Peyer's patch (tissue), 4 donors: ENCODE data around the gene TEX35.

Source experiments
- CTCF ChIP-seq, 6 experiments: fragments of 450-650 bp in 4 of 6; fragments of 200-600 bp in 2 of 6; sonication (generic) in 1 of 6; IDR thresholded peaks; one replicate each; pipeline ENCODE4 v1.5.1; 2017 to 2019; ENCODE audit warnings: antibody characterized with exemption in 6 of 6, mild to moderate bottlenecking in 3 of 6, moderate library complexity in 1 of 6
- POLR2A ChIP-seq, 2 donors: fragments of 450-650 bp; IDR thresholded peaks; one replicate each; pipeline ENCODE4 v1.5.1; 2017; ENCODE audit warnings: antibody characterized with exemption in 2 of 2, mild to moderate bottlenecking in 2 of 2, moderate library complexity in 2 of 2

DNA sequence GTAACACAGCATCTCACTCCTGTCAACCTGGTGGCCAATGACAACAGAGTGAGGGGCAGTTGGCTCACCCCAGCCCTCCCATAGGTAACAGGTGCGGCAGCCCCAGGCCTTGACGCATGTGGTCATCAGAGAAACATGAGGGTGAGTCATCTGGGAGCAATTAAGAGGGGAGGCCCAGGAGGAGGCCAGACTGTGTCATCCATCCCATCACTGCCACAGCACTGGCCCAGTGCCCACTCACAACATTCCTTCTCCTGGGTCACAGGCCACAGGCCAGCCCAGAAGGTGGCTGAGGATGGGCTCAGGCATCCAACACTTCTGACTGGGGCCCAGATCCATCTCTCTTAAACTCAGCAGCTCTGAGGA lies 17.1 kb downstream of the TEX35 start:
- no peak for TF ChIP-seq CTCF (IDR thresholded peaks at IDR 0.05)
- TF ChIP-seq POLR2A (IDR thresholded peaks at IDR 0.05), result peak in 1 of 2 donors; percentile 22
